SK-N-MC (cell line): ENCODE results near the gene CYP2D6.

Experiments used
- EZH2 ChIP-seq: fragments of 200-600 bp; sonication (generic); IDR thresholded peaks from one replicate; pipeline ENCODE4 v1.6.1; 2017; ENCODE audit warnings: antibody characterized with exemption
- POLR2AphosphoS5 ChIP-seq: IDR thresholded peaks from 2 replicates; pipeline ENCODE4 v1.6.1; 2012; ENCODE audit warnings: mild to moderate bottlenecking, low read depth, low read length, borderline replicate concordance

- TF ChIP-seq POLR2AphosphoS5 (no peak), EZH2 (no peak)
Observed at GRCh38 chr22:42176255-42176915, 45.8 kb upstream of the CYP2D6 start.
